Measurements from ENCODE around the gene GPR132.

DNA sequence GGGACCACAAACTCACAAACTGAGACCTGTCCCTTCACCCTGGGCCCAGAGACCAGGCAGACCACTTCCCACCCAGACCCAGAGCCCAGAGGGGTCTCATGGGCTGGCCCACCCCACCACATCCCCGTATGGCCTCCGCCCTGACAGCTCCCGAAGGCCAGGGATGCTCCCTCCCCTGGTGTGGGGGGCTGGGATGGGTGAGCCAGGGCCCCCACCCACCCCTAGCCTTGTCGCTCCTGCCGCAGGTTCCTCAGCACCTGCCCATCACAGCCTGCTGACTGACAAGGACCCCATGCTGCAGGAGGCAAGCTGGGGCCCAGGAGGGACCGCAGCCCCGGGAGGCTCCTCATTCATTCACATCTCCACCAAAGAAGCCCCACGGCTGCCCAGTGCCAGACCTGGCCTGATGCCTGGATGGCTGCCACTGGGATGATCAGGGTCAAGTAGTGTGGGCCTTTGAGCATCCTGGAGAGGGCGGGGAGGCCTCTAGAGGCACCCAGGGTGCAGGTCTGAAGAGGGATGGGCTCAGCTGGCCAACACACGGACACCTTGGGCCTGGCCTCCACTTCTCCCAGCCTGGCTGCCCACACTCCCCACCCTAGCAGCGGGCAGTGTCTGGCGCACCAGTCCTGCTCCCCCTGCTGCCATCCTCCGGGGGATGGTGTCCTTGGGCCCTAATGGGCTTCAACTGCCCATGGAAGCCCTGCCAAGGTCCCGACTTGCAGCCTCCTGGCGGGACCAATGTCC lies 24.7 kb upstream of the GPR132 start:
- TF ChIP-seq, protein P1, sequence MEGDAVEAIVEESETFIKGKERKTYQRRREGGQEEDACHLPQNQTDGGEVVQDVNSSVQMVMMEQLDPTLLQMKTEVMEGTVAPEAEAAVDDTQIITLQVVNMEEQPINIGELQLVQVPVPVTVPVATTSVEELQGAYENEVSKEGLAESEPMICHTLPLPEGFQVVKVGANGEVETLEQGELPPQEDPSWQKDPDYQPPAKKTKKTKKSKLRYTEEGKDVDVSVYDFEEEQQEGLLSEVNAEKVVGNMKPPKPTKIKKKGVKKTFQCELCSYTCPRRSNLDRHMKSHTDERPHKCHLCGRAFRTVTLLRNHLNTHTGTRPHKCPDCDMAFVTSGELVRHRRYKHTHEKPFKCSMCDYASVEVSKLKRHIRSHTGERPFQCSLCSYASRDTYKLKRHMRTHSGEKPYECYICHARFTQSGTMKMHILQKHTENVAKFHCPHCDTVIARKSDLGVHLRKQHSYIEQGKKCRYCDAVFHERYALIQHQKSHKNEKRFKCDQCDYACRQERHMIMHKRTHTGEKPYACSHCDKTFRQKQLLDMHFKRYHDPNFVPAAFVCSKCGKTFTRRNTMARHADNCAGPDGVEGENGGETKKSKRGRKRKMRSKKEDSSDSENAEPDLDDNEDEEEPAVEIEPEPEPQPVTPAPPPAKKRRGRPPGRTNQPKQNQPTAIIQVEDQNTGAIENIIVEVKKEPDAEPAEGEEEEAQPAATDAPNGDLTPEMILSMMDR (conservative IDR thresholded peaks at IDR 0.05): no peak
- no peak for TF ChIP-seq EZH2 (IDR thresholded peaks at IDR 0.05; ENCODE audit: low read depth)

All from PC-9 (cell line).